Spinal cord (tissue), 10 donors: ENCODE results near the gene ZBTB46. TPM values are rescaled to one million over a fixed set of nuclear protein-coding genes. Genes with fewer than 3 reads are reported as not detected.

Experiments used
- DNase-seq, 6 donors: peaks; one replicate each; pipeline versions ENCODE4 v3.0.0 to v3.0.0-alpha.2; 2013 to 2015; ENCODE audit warnings: low spot score in 6 of 6, low read depth in 4 of 6
- H3K27ac ChIP-seq: one replicate; pipeline ENCODE4 v1.5.1; 2013; ENCODE audit warnings: low read depth, low read length, control low read depth
- H3K27me3 ChIP-seq: one replicate; pipeline ENCODE4 v1.6.1; 2013; ENCODE audit warnings: low read length; ENCODE audit not compliant: control insufficient read depth, insufficient read depth
- H3K36me3 ChIP-seq: one replicate; pipeline ENCODE4 v1.6.1; 2013; ENCODE audit warnings: low read length; ENCODE audit not compliant: control insufficient read depth, insufficient read depth
- H3K4me1 ChIP-seq: one replicate; pipeline ENCODE4 v1.6.1; 2013; ENCODE audit warnings: low read length; ENCODE audit not compliant: control insufficient read depth, insufficient read depth
- H3K4me3 ChIP-seq: one replicate; pipeline ENCODE4 v1.5.1; 2013; ENCODE audit warnings: low read depth, low read length, control low read depth
- H3K9me3 ChIP-seq: one replicate; pipeline ENCODE4 v1.6.1; 2013; ENCODE audit warnings: low read length; ENCODE audit not compliant: control insufficient read depth, insufficient read depth
- WGBS: methylation state at CpG from one replicate; pipeline ENCODE4 v1.1.5; 2013; ENCODE audit warnings: missing lambda C conversion rate; ENCODE audit not compliant: insufficient coverage; 5-methylcytosine and 5-hydroxymethylcytosine counted together
- polyA plus RNA-seq, 2 donors: library from polyadenylated mRNA; unstranded; fragments of 120-200 nt; gene quantifications; one replicate each; pipeline ENCODE4 v1.2.1, GENCODE V29; 2013; ENCODE audit not compliant: insufficient read length in 2 of 2
- total RNA-seq, 2 donors: library from RNA; depleted of rRNA in 1 of 2; stranded (reverse); fragments of 120-200 nt in 1 of 2; fragments of >200 nt in 1 of 2; gene quantifications; one replicate each; pipeline versions ENCODE4 v1.2.3 to v1.2.4, GENCODE V29; 2013 to 2014
- donor health status: healthy.

ZBTB46 gene
- total and polyA plus RNA-seq, 4 donors = 8.3 to 13.4 (median 11.3) TPM

- Histone ChIP-seq H3K9me3 (no peaks in the 10 kb centered on the region), H3K4me1 (no peaks in the 10 kb centered on the region), H3K27me3 (no peaks in the 10 kb centered on the region), H3K27ac (no peak overlapping the region), H3K36me3 (peaks cover 27% of the 10 kb centered on the region), H3K4me3 (no peak overlapping the region)
- 75% methylated on average over 12 of the region's 20 CpGs for WGBS
- no peak for DNase-seq
These were observed 38.2 kb downstream of the ZBTB46 start for GRCh38 chr20:63792866-63793265.

GRCh38 chr20:63791497-63792156 lies 39.4 kb downstream of the ZBTB46 start:
- Histone ChIP-seq H3K4me3 (no peak overlapping the region), H3K4me1 (peaks cover 8% of the 10 kb centered on the region), H3K27me3 (no peaks in the 10 kb centered on the region), H3K27ac (no peak overlapping the region), H3K9me3 (no peaks in the 10 kb centered on the region), H3K36me3 (peaks cover 34% of the 10 kb centered on the region)
- WGBS = 49% methylated on average over 23 of the region's 23 CpGs
- DNase-seq = peak in 1 of 6 donors; percentile 10

- no peak overlapping the region for H3K27ac ChIP-seq
- no peak overlapping the region for H3K4me3 ChIP-seq
- H3K9me3 ChIP-seq = no peaks in the 10 kb centered on the region
- peaks cover 34% of the 10 kb centered on the region for H3K36me3 ChIP-seq
- 94% methylated on average over 34 of the region's 37 CpGs for WGBS
- no peaks in the 10 kb centered on the region for H3K27me3 ChIP-seq
- H3K4me1 ChIP-seq = peaks cover 17% of the 10 kb centered on the region
- no peak for DNase-seq
These were observed 40.4 kb downstream of the ZBTB46 start for GRCh38 chr20:63790572-63791168.

- DNase-seq = no peak
- Histone ChIP-seq H3K9me3 (no peaks in the 10 kb centered on the region), H3K27ac (no peak overlapping the region), H3K27me3 (no peaks in the 10 kb centered on the region), H3K4me3 (no peak overlapping the region), H3K4me1 (peaks cover 20% of the 10 kb centered on the region), H3K36me3 (peaks cover 28% of the 10 kb centered on the region)
- 93% methylated on average over 57 of the region's 57 CpGs for WGBS
These were observed 41.1 kb downstream of the ZBTB46 start for GRCh38 chr20:63789836-63790571.

- Histone ChIP-seq H3K27ac (no peak overlapping the region), H3K27me3 (no peaks in the 10 kb centered on the region), H3K4me3 (no peak overlapping the region), H3K4me1 (peaks cover 26% of the 10 kb centered on the region), H3K9me3 (no peaks in the 10 kb centered on the region), H3K36me3 (peaks cover 28% of the 10 kb centered on the region)
- WGBS = 83% methylated on average over 16 of the region's 16 CpGs
- DNase-seq = no peak
These were observed 43.3 kb downstream of the ZBTB46 start for GRCh38 chr20:63787749-63788148.

GRCh38 chr20:63787302-63787701 lies 43.8 kb downstream of the ZBTB46 start:
- no peak overlapping the region for H3K27ac ChIP-seq
- peaks cover 32% of the 10 kb centered on the region for H3K36me3 ChIP-seq
- no peaks in the 10 kb centered on the region for H3K27me3 ChIP-seq
- DNase-seq = peak in 1 of 6 donors; percentile 2
- WGBS = 76% methylated on average over 10 of the region's 11 CpGs
- H3K4me1 ChIP-seq = peaks cover 26% of the 10 kb centered on the region
- no peak overlapping the region for H3K4me3 ChIP-seq
- no peaks in the 10 kb centered on the region for H3K9me3 ChIP-seq

- Histone ChIP-seq H3K27me3 (no peaks in the 10 kb centered on the region), H3K36me3 (peaks cover 30% of the 10 kb centered on the region), H3K4me1 (peaks cover 26% of the 10 kb centered on the region), H3K27ac (no peak overlapping the region), H3K9me3 (no peaks in the 10 kb centered on the region), H3K4me3 (no peak overlapping the region)
- DNase-seq = peak in 2 of 6 donors; percentile 13 to 72
- 45% methylated on average over 11 of the region's 14 CpGs for WGBS
These were observed 45.4 kb downstream of the ZBTB46 start for GRCh38 chr20:63785691-63786131.

- Histone ChIP-seq H3K4me1 (peaks cover 26% of the 10 kb centered on the region), H3K4me3 (no peak overlapping the region), H3K9me3 (no peaks in the 10 kb centered on the region), H3K27me3 (no peaks in the 10 kb centered on the region), H3K36me3 (peaks cover 13% of the 10 kb centered on the region), H3K27ac (no peak overlapping the region)
- no peak for DNase-seq
- 87% methylated on average over 15 of the region's 16 CpGs for WGBS
These were observed 47.1 kb downstream of the ZBTB46 start for GRCh38 chr20:63783970-63784369.

GRCh38 chr20:63782521-63782971 lies 48.5 kb downstream of the ZBTB46 start:
- H3K36me3 ChIP-seq = peaks cover 10% of the 10 kb centered on the region
- no peak overlapping the region for H3K4me3 ChIP-seq
- 94% methylated on average over 10 of the region's 12 CpGs for WGBS
- no peaks in the 10 kb centered on the region for H3K9me3 ChIP-seq
- no peaks in the 10 kb centered on the region for H3K27me3 ChIP-seq
- no peak for DNase-seq
- H3K4me1 ChIP-seq = peaks cover 26% of the 10 kb centered on the region
- no peak overlapping the region for H3K27ac ChIP-seq
